NCI-H345 treated with DMSO at 0.1 percent for 48 hours (cell line): Measurements from ENCODE around the gene LILRA5.
"Not testable (repeated sequence)": the region's sequence is repeated elsewhere in the genome, so short reads cannot be mapped to it uniquely, and the experiment has no call there.

Experiments used
- DNase-seq: peaks from one replicate; lab custom pipeline; 2025; ENCODE audit not compliant: unreplicated experiment; lab: John Stamatoyannopoulos, UW

LILRA5 gene

GRCh38 chr19:54277111-54277615 lies 35.8 kb downstream of the LILRA5 start:
- DNase-seq, result not testable (repeated sequence)

- DNase-seq, result no peak
These were observed 37.0 kb downstream of the LILRA5 start for GRCh38 chr19:54275951-54276350.

- DNase-seq, result not testable (repeated sequence)
These were observed 38.5 kb downstream of the LILRA5 start for GRCh38 chr19:54274516-54274915.

GRCh38 chr19:54273821-54274220 lies 39.1 kb downstream of the LILRA5 start:
- DNase-seq, result no peak

- DNase-seq, result not testable (repeated sequence)
These were observed 40.8 kb downstream of the LILRA5 start for GRCh38 chr19:54272181-54272580.

- DNase-seq, result not testable (repeated sequence)
These were observed 41.4 kb downstream of the LILRA5 start for GRCh38 chr19:54271587-54271986.

- DNase-seq, result no peak
These were observed 41.9 kb downstream of the LILRA5 start for GRCh38 chr19:54271106-54271505.

GRCh38 chr19:54268936-54269335 lies 44.0 kb downstream of the LILRA5 start:
- DNase-seq, result no peak

- no peak for DNase-seq
These were observed 46.8 kb downstream of the LILRA5 start for GRCh38 chr19:54266133-54266532.

GRCh38 chr19:54262470-54262869 lies 50.5 kb downstream of the LILRA5 start:
- DNase-seq, result no peak

GRCh38 chr19:54262066-54262465 lies 50.9 kb downstream of the LILRA5 start:
- no peak for DNase-seq

GRCh38 chr19:54257116-54257480 lies 55.9 kb downstream of the LILRA5 start, which contains the start of gene LILRB5:
Gene LILRB5, minus strand, starts transcription at chr19:54257273. Its CDS starts 80 bp downstream, at chr19:54257193.
- no peak for DNase-seq
